Gastrocnemius medialis (tissue), 4 donors: ENCODE results near the gene CLDN19.
"Not testable (repeated sequence)": the region's sequence is repeated elsewhere in the genome, so short reads cannot be mapped to it uniquely, and the experiment has no call there.

ENCODE experiments used
- POLR2A ChIP-seq, 2 donors: fragments of 450-650 bp; IDR thresholded peaks; one replicate each; pipeline ENCODE4 v1.6.1; 2017; ENCODE audit warnings: antibody characterized with exemption in 2 of 2, mild to moderate bottlenecking in 2 of 2, moderate library complexity in 2 of 2
- TF ChIP-seq, protein P1 (sequence below), 5 experiments: fragments of 450-650 bp in 3 of 5; fragments of 200-600 bp in 2 of 5; sonication (generic) in 2 of 5; IDR thresholded peaks in 4 of 5; conservative IDR thresholded peaks in 1 of 5; 1 replicate in 4 of 5; 2 replicates in 1 of 5; pipeline ENCODE4 v1.5.1; 2016 to 2019; ENCODE audit warnings: antibody characterized with exemption in 5 of 5, mild to moderate bottlenecking in 3 of 5, moderate library complexity in 3 of 5

DNA sequence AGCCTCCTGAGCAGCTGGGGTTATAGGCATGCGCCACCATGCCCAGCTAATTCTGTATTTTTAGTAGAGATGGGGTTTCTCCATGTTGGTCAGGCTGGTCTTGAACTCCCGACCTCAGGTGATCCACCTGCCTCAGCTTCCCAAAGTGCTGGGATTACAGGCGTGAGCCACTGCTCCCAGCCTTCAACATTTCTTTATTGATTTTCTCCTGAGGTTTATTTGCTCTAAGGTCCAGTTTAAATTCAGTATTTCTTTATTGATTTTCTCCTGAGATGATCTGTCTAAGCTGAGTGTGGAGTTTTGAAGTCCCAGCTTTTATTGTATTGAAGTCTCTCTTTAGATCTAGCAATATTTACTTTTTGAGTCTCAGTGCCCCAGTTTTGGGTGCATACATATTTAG is 27.2 kb downstream of the CLDN19 start:
- not testable (repeated sequence) for TF ChIP-seq POLR2A (IDR thresholded peaks at IDR 0.05)
- TF ChIP-seq, protein P1, sequence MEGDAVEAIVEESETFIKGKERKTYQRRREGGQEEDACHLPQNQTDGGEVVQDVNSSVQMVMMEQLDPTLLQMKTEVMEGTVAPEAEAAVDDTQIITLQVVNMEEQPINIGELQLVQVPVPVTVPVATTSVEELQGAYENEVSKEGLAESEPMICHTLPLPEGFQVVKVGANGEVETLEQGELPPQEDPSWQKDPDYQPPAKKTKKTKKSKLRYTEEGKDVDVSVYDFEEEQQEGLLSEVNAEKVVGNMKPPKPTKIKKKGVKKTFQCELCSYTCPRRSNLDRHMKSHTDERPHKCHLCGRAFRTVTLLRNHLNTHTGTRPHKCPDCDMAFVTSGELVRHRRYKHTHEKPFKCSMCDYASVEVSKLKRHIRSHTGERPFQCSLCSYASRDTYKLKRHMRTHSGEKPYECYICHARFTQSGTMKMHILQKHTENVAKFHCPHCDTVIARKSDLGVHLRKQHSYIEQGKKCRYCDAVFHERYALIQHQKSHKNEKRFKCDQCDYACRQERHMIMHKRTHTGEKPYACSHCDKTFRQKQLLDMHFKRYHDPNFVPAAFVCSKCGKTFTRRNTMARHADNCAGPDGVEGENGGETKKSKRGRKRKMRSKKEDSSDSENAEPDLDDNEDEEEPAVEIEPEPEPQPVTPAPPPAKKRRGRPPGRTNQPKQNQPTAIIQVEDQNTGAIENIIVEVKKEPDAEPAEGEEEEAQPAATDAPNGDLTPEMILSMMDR (IDR thresholded peaks at IDR 0.05 in 4 of 5, conservative IDR thresholded peaks at IDR 0.05 in 1 of 5) = not testable (repeated sequence)
